HEK293T (cell line): ENCODE measurements around the gene PPP1R14D.

Experiments
- CTCF ChIA-PET: fragments of 350-600 bp; formaldehyde crosslinking; extraction: SDS; loops from one replicate; lab custom pipeline; 2021; ENCODE audit warnings: antibody characterized with exemption, inconsistent platforms; lab: Yijun Ruan, JAX
- POLR2A ChIA-PET: fragments of 350-600 bp; formaldehyde crosslinking; extraction: SDS; loops from one replicate; lab custom pipeline; 2020; ENCODE audit warnings: antibody characterized with exemption, inconsistent platforms; lab: Yijun Ruan, JAX
- DNase-seq: peaks from one replicate; pipeline ENCODE4 v3.0.0; 2012; ENCODE audit warnings: mixed read lengths; ENCODE audit errors: extremely low spot score
- ARNT ChIP-seq: fragments of 450-650 bp; IDR thresholded peaks from 2 replicates; pipeline ENCODE4 v1.6.1; 2017; ENCODE audit warnings: mild to moderate bottlenecking
- BHLHE40 ChIP-seq: fragments of 450-650 bp; IDR thresholded peaks from 2 replicates; pipeline ENCODE4 v1.6.1; 2016; ENCODE audit warnings: mild to moderate bottlenecking, moderate library complexity, borderline replicate concordance
- CTBP1 ChIP-seq: fragments of 450-650 bp; IDR thresholded peaks from 2 replicates; pipeline ENCODE4 v1.6.1; 2016; ENCODE audit warnings: borderline replicate concordance
- ELF4 ChIP-seq: fragments of 450-650 bp; IDR thresholded peaks from 2 replicates; pipeline ENCODE4 v1.6.1; 2017; ENCODE audit warnings: antibody characterized with exemption
- FOXA1 ChIP-seq: fragments of 450-650 bp; IDR thresholded peaks from 2 replicates; pipeline ENCODE4 v1.6.1; 2016; ENCODE audit warnings: mild to moderate bottlenecking
- FOXK2 ChIP-seq: fragments of 450-650 bp; IDR thresholded peaks from 2 replicates; pipeline ENCODE4 v1.6.1; 2016; ENCODE audit warnings: mild to moderate bottlenecking
- FOXM1 ChIP-seq: fragments of 450-650 bp; IDR thresholded peaks from 2 replicates; pipeline ENCODE4 v1.6.1; 2017; ENCODE audit warnings: mild to moderate bottlenecking, borderline replicate concordance
- HDGF ChIP-seq: fragments of 450-650 bp; IDR thresholded peaks from 2 replicates; pipeline ENCODE4 v1.6.1; 2017; ENCODE audit warnings: antibody characterized with exemption, borderline replicate concordance
- L3MBTL2 ChIP-seq: fragments of 450-650 bp; conservative IDR thresholded peaks from 2 replicates; pipeline ENCODE4 v1.6.1; 2016; ENCODE audit warnings: mild to moderate bottlenecking
- LEF1 ChIP-seq: fragments of 450-650 bp; IDR thresholded peaks from 2 replicates; pipeline ENCODE4 v1.6.1; 2017; ENCODE audit warnings: mild to moderate bottlenecking, borderline replicate concordance
- NFRKB ChIP-seq: fragments of 450-650 bp; IDR thresholded peaks from 2 replicates; pipeline ENCODE4 v1.6.1; 2016; ENCODE audit warnings: mild to moderate bottlenecking, moderate library complexity
- SP1 ChIP-seq: fragments of 450-650 bp; IDR thresholded peaks from 2 replicates; pipeline ENCODE4 v1.6.1; 2017
- SUZ12 ChIP-seq: fragments of 450-650 bp; IDR thresholded peaks from 2 replicates; pipeline ENCODE4 v1.6.1; 2016; ENCODE audit warnings: mild to moderate bottlenecking
- TARDBP ChIP-seq: fragments of 450-650 bp; IDR thresholded peaks from 2 replicates; pipeline ENCODE4 v1.6.1; 2016
- ZNF384 ChIP-seq: fragments of 450-650 bp; IDR thresholded peaks from 2 replicates; pipeline ENCODE4 v1.6.1; 2016
- TF ChIP-seq, protein P1 (sequence below): fragments of 450-650 bp; IDR thresholded peaks from 2 replicates; pipeline ENCODE4 v1.6.1; 2016

Gene PPP1R14D

DNA sequence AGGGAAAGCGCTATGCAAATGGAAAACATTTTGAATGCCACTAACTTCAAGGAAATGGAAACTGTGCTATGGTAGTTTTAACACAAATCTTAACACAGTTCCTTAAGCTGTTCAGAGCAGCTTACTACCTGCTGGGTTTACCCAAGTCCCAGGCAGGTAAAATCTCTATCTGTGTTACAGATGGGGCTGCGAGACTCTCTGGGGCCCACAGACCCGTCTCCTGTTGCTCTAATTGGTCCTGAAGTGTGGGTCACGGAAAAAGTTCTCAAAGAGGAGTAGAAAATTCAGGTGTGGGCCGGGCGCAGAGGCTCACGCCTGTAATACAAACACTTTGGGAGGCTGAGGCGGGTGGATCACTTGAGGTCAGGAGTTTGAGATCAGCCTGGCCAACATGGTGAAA lies 38.5 kb downstream of the PPP1R14D start:
- POLR2A ChIA-PET: no interaction called here
- TF ChIP-seq TARDBP (no peak), NFRKB (no peak), ZNF384 (no peak), FOXK2 (no peak)
- DNase-seq: no peak
- CTCF ChIA-PET: interaction anchor here (1.0 kb wide), 1 partner anchor 68 kb away, joined by 3 read pairs; no protein-coding TSS in a partner anchor

GRCh38 chr15:40789119-40789518 lies 39.4 kb downstream of the PPP1R14D start:
- DNase-seq: no peak
- TF ChIP-seq CTBP1: no peak
- CTCF ChIA-PET: interaction anchor here (1.0 kb wide), 1 partner anchor 69 kb away, joined by 3 read pairs; no protein-coding TSS in a partner anchor
- POLR2A ChIA-PET: no interaction called here

- ChIA-PET POLR2A (no interaction called here), CTCF (interaction anchor here (0.6 kb wide), 1 partner anchor 281 kb away, joined by 3 read pairs; no protein-coding TSS in a partner anchor)
- no peak for TF ChIP-seq FOXK2
- DNase-seq: no peak
These were observed 40.5 kb downstream of the PPP1R14D start for GRCh38 chr15:40787991-40788390.

DNA sequence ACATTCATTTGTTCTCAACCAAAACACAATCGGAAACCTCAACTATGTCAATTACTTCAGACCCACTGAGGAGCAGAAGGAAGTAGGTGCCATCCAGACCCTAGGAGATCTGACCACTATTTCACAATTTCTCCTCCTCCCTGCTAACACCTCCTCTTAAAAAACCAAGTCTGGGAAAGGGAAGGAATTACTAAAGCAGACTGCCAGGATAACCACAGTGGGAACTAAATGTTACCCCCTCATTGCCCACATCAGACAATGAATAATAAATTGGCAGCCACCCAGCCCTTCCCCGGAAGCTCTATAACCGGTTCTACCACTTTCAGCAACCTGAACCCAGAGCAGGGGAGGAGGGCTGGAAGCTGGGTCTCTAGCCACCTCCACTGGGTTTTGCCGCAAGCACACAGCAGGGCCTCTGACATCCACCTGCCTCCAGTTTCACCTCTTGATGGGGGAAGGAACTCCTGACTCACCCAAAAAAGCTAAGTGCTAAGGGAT lies 41.1 kb downstream of the PPP1R14D start:
- DNase-seq: no peak
- ChIA-PET CTCF (interaction anchor here (0.6 kb wide), 1 partner anchor 281 kb away, joined by 3 read pairs; no protein-coding TSS in a partner anchor), POLR2A (no interaction called here)
- TF ChIP-seq SUZ12 (no peak), FOXK2 (no peak)

DNA sequence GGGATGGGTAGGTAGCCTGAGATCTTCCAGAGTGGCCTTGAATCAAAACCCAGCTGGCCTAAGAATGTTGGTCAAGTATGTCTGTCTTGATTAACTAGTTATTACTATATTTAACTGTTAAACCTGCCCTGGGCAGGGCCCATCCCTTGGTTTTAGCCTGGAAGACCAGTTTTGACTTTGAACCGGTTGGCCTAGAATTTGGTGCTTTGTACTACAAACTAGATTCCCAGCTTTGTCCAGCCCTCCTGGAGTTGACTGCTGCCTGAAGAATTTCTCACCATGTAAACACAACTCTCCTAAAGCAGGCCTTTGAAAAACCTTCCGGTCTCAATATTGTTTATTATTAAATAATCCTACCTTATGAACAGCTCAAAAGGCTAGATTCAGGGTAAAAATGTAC lies 42.7 kb downstream of the PPP1R14D start:
- no peak for TF ChIP-seq ELF4
- TF ChIP-seq, protein P1, sequence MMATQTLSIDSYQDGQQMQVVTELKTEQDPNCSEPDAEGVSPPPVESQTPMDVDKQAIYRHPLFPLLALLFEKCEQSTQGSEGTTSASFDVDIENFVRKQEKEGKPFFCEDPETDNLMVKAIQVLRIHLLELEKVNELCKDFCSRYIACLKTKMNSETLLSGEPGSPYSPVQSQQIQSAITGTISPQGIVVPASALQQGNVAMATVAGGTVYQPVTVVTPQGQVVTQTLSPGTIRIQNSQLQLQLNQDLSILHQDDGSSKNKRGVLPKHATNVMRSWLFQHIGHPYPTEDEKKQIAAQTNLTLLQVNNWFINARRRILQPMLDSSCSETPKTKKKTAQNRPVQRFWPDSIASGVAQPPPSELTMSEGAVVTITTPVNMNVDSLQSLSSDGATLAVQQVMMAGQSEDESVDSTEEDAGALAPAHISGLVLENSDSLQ: no peak
- TF ChIP-seq FOXK2: no peak
- no peak for TF ChIP-seq HDGF
- TF ChIP-seq L3MBTL2: no peak
- TF ChIP-seq CTBP1: no peak
- TF ChIP-seq BHLHE40: no peak
- no peak for DNase-seq
- ChIA-PET POLR2A (no interaction called here), CTCF (interaction anchor here (0.6 to 1.8 kb wide), 6 partner anchors 9 to 505 kb away, joined by 3 to 5 read pairs (median 3); partner anchors contain the start of gene GCHFR)

DNA sequence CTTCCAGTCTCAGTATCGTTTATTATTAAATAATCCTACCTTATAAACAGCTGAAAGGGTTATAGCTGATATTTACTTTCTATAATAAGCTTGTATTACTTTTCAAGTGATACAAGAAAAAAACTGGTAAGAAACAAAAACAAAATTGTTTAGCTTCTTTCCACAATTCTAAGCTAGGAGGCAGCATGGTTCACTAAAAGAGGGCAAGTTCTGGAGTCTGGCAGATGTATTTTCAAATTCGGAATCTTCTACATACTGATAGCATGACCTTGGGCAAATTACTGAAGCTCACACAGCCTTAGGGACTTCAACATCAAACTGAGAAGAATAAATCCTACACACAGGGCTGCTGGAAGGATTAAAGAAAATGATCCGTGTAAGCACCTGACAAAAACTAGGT lies 43.3 kb downstream of the PPP1R14D start:
- POLR2A ChIA-PET: no interaction called here
- DNase-seq: no peak

GRCh38 chr15:40782609-40783227 lies 45.8 kb downstream of the PPP1R14D start:
- peak; percentile 44 for DNase-seq
- ChIA-PET POLR2A (interaction anchor here (0.8 kb wide), 1 partner anchor 25 kb away, joined by 4 read pairs; the partner anchor contains the start of gene DNAJC17), CTCF (interaction anchor here (0.6 to 2.1 kb wide), 10 partner anchors 13 to 197 kb away, joined by 3 to 10 read pairs (median 4); partner anchors contain the start of gene C15orf62)
- TF ChIP-seq NFRKB (no peak), ZNF384 (no peak), FOXA1 (no peak), SUZ12 (no peak), ELF4 (no peak), ARNT (no peak)

More for the DNA sequence above, 43.3 kb downstream of the PPP1R14D start:
- TF ChIP-seq TARDBP (no peak), FOXK2 (no peak), ZNF384 (no peak), SUZ12 (no peak), SP1 (no peak), LEF1 (no peak), ELF4 (no peak), ARNT (no peak), FOXA1 (no peak), BHLHE40 (no peak), NFRKB (no peak), L3MBTL2 (no peak)
- TF ChIP-seq, protein P1: no peak
- CTCF ChIA-PET: interaction anchor here (0.6 to 1.8 kb wide), 5 partner anchors 21 to 506 kb away, joined by 3 to 5 read pairs (median 3); partner anchors contain the start of gene GCHFR

- no peak for TF ChIP-seq ZNF384
- no peak for TF ChIP-seq FOXM1
- no peak for TF ChIP-seq BHLHE40
- TF ChIP-seq CTBP1: no peak
- TF ChIP-seq NFRKB: no peak
- TF ChIP-seq FOXK2: no peak
- no peak for TF ChIP-seq TARDBP
- TF ChIP-seq SP1: no peak
- TF ChIP-seq SUZ12: no peak
- TF ChIP-seq L3MBTL2: no peak
- TF ChIP-seq, protein P1: no peak
- TF ChIP-seq HDGF: no peak
- TF ChIP-seq ELF4: no peak
- no peak for TF ChIP-seq LEF1
- TF ChIP-seq ARNT: no peak
- TF ChIP-seq FOXA1: no peak
- CTCF ChIA-PET: interaction anchor here (0.6 to 0.7 kb wide), 3 partner anchors 10 to 355 kb away, joined by 4 read pairs; no protein-coding TSS in a partner anchor
- POLR2A ChIA-PET: no interaction called here
- DNase-seq: no peak
These were observed 51.9 kb downstream of the PPP1R14D start for GRCh38 chr15:40776537-40777141.
